Measurements from ENCODE around the gene ST6GALNAC1. TPM values are rescaled to one million over a fixed set of nuclear protein-coding genes. Genes with fewer than 3 reads are reported as not detected.

Gene ST6GALNAC1
- total and polyA plus RNA-seq, 2 of the 13 experiments (the other 11 are each of a cell fraction or from before 2014, with no cell fraction given) = not detected

- TF ChIP-seq AKNA (CRISPR knock-in tag; IDR thresholded peaks at IDR 0.05; ENCODE audit: borderline replicate concordance) (no peak), ZNF101 (CRISPR knock-in tag; IDR thresholded peaks at IDR 0.05; ENCODE audit: borderline replicate concordance, low read depth) (no peak; the same call in 1 of the 2 replicates), MED8 (CRISPR knock-in tag; IDR thresholded peaks at IDR 0.05; ENCODE audit: insufficient replicate concordance) (no peak), MIER3 (CRISPR knock-in tag; IDR thresholded peaks at IDR 0.05; ENCODE audit: borderline replicate concordance) (no peak), DMTF1 (CRISPR knock-in tag; IDR thresholded peaks at IDR 0.05) (no peak), THRA (CRISPR knock-in tag; IDR thresholded peaks at IDR 0.05; ENCODE audit: borderline replicate concordance) (peak; percentile 62; the same call in 1 of the 2 replicates), HDAC1 (CRISPR knock-in tag; IDR thresholded peaks at IDR 0.05) (peak; percentile 64), PATZ1 (CRISPR knock-in tag; IDR thresholded peaks at IDR 0.05) (peak; percentile 57; the same call in 1 of the 2 replicates), ERF (CRISPR knock-in tag; IDR thresholded peaks at IDR 0.05) (peak; percentile 62; the same call in 1 of the 2 replicates), ZNF121 (CRISPR knock-in tag; IDR thresholded peaks at IDR 0.05) (peak; percentile 68), ZNF18 (CRISPR knock-in tag; IDR thresholded peaks at IDR 0.05; ENCODE audit: insufficient replicate concordance) (no peak), EZH2 (conservative IDR thresholded peaks at IDR 0.05; ENCODE audit: low read depth, low read length) (no peak), MED1 (CRISPR knock-in tag; IDR thresholded peaks at IDR 0.05) (peak; percentile 51; the same call in 1 of the 2 replicates), ZNF557 (CRISPR knock-in tag; IDR thresholded peaks at IDR 0.05) (no peak), DR1 (CRISPR knock-in tag; IDR thresholded peaks at IDR 0.05) (peak; percentile 47)
Observed at GRCh38 chr17:76585649-76586593, 57.6 kb downstream of the ST6GALNAC1 start, which contains the start of gene ST6GALNAC2 (continued).

Data from HepG2 (cell line).